Stimulated activated CD4-positive, alpha-beta T cell treated with anti-CD3 and anti-CD28 coated beads, Interleukin-1b, Interleukin-23, amount 100 ng/mL, for 48 hours (primary cell): ENCODE measurements around the gene PLAGL1.
"Not testable (repeated sequence)": the region's sequence is repeated elsewhere in the genome, so short reads cannot be mapped to it uniquely, and the experiment has no call there.

ENCODE experiments used
- DNase-seq: peaks from one replicate; pipeline ENCODE4 v3.0.0-alpha.2; 2020

The PLAGL1 gene

DNA sequence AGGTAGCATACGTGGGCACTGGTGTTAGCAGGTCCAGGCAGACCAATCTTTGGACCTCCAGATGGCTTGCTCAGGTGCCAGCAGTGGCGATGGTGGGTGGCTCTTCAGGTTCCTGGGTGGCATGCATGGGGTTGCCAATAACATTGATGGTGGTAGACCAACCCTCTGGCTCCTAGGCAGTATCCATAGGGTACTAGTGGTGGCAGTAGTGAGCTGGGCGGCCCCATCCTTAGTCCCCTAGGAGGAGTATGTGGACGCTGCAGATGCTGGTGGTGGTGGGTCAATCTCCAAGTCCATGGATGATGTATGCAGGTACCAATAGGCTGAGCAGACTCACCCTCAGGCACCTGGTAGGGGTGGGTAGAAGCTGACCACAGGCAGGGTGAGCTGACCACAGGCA lies 73.2 kb downstream of the PLAGL1 start:
- DNase-seq, result no peak

DNA sequence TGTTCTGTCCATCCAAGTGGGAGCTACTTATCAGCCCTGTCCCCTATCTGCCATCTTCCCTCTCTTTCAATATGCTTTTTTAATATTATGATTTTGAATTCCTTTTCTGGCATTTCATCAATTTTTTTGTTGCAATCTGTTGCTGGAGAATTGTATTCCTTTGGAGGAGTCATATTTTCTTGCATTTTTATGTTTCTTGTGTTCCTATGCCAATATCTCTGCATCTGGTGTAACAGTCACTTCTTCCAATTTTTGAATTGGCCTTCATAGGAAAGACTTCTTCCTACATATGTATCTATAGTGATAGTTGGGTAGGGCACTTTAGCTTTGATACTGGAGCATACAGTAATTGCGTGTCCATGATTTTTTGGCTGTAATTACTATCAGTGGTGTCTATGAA lies 73.7 kb downstream of the PLAGL1 start:
- no peak for DNase-seq

DNA sequence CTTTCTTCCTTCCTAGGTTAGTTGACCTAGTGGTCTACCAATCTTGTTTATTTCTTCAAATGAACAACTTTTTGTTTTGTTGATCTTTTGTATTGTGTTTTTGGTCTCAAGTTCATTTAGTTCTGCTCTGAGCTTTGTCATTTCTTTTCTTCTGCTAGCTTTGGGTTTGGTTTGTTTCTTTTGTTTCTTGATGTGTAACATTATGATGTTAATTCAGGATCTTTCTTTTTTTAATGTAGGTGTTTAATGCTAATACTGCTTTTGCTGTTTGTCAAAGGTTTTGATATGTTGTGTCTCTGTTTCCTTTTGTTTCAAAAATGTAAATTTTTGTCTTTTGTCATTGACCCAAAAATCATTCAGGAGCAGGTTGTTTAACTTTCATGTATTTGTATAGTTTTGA lies 78.1 kb downstream of the PLAGL1 start:
- DNase-seq, result no peak

DNA sequence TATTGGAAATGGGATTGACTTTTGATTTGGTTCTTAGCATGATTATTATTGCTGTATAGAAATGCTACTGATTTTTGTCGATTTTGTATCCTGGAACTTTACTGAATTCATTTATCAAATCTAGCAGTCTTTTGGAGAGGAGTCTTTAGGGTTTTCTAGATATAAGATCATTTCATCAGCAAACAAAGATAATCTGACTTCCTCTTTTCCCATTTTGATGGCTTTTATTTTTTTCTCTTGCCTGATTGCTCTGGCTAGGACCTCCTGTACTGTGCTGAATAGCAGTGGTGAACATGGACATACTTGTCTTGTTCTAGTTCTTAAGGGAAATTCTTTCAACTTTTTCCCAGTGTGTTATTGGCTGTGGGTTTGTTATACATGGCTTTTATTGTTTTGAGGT lies 79.2 kb downstream of the PLAGL1 start:
- no peak for DNase-seq

DNA sequence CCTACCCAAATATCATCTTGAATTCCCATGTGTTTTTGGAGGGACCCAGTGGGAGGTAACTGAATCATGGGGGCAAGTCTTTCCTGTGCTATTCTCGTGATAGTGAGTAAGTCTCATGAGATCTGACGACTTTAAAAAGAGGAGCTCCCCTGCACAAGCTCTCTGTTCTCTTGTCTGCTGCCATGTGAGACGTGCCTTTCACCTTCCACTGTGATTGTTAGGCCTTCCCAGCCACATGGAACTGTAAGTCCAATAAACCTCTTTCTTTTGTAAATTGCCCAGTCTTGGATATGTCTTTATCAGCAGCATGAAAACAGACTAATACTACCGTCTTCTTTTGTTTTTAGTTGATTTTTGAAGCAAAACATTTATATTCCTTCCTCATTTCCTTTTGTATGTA lies 91.0 kb downstream of the PLAGL1 start:
- DNase-seq, result not testable (repeated sequence)

DNA sequence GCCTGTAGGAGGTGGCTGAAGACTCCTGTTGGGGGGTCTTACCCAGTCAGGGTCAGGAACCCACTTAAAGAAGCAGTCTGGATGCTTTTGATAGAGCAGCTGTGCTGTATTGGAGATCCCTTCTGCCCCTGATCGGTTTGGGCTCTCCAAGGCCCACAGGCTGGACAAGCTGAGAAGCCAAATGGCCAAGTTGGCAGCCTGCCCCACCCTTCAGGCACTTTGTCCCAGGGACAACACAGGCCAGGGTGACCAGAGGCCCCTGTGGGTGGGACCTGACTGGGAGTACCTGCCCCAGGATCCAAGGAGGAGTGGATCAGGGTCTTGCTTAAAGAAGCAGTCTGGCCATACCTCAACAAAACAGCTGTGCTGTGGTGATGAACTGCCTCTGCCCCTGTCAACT lies 95.4 kb downstream of the PLAGL1 start:
- DNase-seq, result no peak

DNA sequence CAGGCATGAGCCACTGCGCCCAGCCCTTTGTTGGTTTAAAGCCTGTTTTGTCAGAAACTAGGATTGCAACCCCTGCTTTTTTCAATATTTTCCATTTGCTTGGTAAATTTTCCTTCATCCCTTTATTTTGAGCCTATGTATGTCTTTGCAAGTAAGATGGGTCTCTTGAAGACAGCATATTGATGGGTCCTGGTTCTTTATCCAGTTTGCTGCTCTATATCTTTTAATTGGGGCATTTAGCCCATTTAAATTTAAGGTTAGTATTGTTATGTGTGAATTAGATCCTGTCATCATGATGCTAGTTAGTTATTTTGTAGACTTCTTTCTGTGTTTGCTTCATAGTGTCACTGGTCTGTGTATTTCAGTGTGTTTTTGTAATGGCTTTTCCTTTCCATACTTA lies 97.0 kb downstream of the PLAGL1 start:
- no peak for DNase-seq

DNA sequence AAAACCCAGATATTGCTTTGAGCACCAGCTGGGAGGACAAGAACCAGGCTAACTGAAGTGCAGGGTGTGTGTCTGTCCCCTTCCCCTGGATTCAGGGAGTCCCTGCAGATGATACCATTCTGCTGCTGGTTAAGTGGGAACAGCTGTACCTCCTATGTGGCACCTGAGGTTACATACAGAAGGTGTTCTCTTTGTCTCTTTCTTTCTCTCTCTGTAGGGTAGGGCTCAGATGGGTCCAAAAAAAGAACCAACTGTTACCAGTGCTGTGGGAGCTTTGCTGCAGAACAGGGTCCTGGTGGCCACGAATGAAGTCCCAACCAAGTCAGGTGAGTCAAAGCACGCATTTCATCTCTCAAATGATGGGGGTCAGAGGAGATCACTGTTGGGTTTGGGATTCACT lies 105.2 kb downstream of the PLAGL1 start:
- DNase-seq, result no peak

DNA sequence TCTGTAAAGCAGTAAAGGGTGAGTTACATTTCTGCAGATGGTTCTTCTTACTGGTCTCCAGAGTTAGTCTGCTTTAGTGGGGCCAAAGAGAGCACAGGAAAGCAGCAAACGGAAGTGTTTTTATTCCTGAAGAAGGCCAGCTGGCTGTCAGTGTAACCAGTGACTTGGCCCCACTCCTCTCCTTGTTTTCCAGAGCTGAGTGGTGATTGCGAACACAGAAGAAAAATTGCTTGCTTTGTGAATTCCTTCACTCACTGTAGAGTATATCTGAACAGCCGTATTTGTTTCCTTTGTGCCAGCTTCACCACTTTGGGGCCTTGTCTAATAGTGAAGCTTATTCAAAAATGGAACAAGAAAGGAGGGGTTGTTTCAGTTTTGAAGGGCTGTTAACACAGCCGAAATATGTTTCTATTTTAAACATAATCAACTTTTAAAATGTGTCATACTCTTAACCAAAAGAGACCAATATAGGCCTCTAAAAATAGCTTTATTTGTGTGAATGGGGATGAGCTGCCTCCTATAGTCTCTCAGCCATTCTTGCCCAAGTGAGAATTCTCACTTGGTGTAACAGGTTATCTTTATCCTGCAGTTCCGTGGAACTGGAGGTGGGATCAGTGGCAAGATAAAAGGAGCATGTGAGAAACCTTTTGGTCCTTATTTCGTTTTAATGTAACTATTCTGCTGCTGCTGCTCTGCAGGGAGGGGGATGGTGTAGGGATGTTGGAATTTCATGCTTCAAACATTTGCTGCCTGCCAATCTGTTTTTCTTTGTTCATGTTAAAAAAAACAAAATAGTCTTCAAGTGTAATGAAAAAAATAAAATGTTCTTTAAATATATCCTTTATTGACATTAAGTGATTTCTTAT lies 105.9 kb downstream of the PLAGL1 start:
- no peak for DNase-seq

DNA sequence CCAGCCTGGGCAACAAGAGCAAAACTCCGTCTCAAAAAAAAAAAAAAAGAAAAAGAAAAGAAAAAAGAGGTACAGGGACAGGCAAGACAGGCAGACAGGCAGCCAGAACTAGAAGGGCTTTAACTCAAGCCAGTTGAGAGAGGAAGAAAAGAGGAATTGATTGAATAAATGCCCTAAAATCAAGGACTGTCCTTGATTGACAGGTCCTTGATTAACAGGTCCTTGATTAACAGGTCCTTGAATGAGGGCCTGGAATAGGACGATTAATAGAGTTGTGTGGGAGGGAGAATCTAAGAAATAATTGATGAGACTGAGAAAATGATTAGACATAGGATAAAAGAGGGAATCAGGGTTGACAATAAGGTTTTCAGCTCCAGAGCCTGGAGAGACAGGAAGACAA lies 107.7 kb downstream of the PLAGL1 start:
- no peak for DNase-seq

DNA sequence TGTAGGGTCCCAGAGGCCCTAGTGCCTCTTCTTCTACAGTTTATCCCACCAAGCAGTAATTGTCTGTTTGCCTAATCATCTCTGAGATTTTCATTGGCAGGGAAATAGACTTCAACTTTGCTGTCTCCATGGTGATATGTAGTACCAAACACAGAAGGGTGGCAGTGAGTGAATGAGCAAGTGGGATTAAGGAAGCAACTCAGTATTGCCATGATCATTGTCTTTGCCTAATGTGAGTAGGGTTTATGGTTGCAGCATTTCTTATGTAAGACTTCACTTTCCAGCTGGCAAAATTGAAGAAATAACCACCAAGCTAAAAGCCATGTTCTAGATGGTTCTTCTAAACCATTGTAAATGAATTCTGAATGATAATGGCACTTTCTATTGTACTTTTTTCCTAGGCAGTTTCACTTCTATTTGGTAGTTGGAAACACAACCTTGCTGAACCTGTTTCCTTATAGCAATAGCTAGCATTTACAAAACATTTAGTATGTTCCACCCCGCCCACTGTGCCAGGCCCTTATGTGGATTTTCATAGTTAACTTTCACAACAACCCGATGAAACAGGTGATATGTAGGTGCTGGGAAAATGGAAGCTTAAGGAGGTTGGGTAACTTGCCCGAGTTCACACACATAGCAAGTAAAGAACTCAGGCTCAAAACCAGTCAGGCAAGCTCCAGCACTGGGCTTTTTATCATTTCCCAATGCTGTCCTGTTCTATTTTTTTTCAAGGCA lies 111.8 kb downstream of the PLAGL1 start:
- no peak for DNase-seq

DNA sequence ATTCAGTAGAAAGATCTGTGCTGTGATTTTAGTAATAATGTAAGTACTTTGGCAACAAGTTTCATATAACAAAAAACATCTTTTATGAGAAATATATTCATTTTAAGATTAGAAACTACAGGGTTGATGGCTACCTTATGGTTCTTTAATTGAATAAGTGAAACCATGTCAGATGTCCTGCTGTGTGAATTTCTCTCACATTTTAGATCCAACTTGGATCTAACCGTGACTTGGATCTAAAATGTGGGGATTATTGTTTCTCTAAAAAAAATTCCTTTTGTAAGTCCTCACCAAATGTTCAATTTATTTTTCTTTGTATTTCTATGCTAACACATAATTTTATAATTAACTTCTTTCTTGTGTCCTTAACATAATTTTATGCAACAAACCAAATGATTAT lies 113.4 kb downstream of the PLAGL1 start:
- DNase-seq, result no peak
